SU-DHL-6 (cell line): ENCODE results near the gene MDFI.

Source experiments
- H2AFZ ChIP-seq: fragments of 200-600 bp; sonication (generic); 2 replicates; pipeline ENCODE4 v1.6.1; 2014; ENCODE audit warnings: low read depth, mild to moderate bottlenecking, moderate library complexity, mixed read lengths, antibody characterized with exemption, low read length; ENCODE audit not compliant: severe bottlenecking
- H3F3A ChIP-seq: fragments of 200-600 bp; shearing (Covaris generic); 2 replicates; pipeline ENCODE4 v1.6.0; 2016; ENCODE audit warnings: antibody characterized with exemption, mild to moderate bottlenecking; ENCODE audit not compliant: insufficient read depth
- H3K27ac ChIP-seq: fragments of 200-600 bp; sonication (generic); 2 replicates; pipeline ENCODE4 v1.5.1; 2016; ENCODE audit warnings: low read depth, mild to moderate bottlenecking, low read length, moderate library complexity, mixed read lengths
- H3K27me3 ChIP-seq: fragments of 200-600 bp; sonication (generic), shearing (Covaris generic); 2 replicates; pipeline ENCODE4 v1.6.0; 2014; ENCODE audit warnings: mild to moderate bottlenecking, low read length
- H3K36me3 ChIP-seq: fragments of 200-600 bp; sonication (generic); 2 replicates; pipeline ENCODE4 v1.6.1; 2014; ENCODE audit warnings: mild to moderate bottlenecking, low read length, mixed read lengths
- H3K4me2 ChIP-seq: fragments of 300-600, 200-600 bp; shearing (Covaris generic), sonication (generic); 2 replicates; pipeline ENCODE4 v1.6.0; 2014; ENCODE audit warnings: low read length, low read depth, mild to moderate bottlenecking; ENCODE audit not compliant: poor library complexity, severe bottlenecking
- H3K4me3 ChIP-seq: fragments of 200-600 bp; sonication (generic); 2 replicates; pipeline ENCODE4 v1.5.1; 2014; ENCODE audit warnings: antibody characterized with exemption, low read length, mild to moderate bottlenecking, mixed read lengths; ENCODE audit not compliant: insufficient read depth, poor library complexity, severe bottlenecking
- H3K79me2 ChIP-seq: fragments of 200-600 bp; sonication (generic); 2 replicates; pipeline ENCODE4 v1.6.1; 2014; ENCODE audit warnings: mild to moderate bottlenecking, low read length, moderate library complexity; ENCODE audit not compliant: insufficient read depth
- H3K9ac ChIP-seq: fragments of 200-600 bp; sonication (generic); 2 replicates; pipeline ENCODE4 v1.7.0; 2014; ENCODE audit warnings: mild to moderate bottlenecking, low read length
- H3K9me2 ChIP-seq: fragments of 200-600 bp; sonication (generic); replicated peaks from 2 replicates; pipeline ENCODE4 v1.6.1; 2014; ENCODE audit warnings: low read length; ENCODE audit not compliant: insufficient read depth
- H3K9me3 ChIP-seq: fragments of 200-600 bp; sonication (generic); 2 replicates; pipeline ENCODE4 v1.6.1; 2014; ENCODE audit warnings: low read length, mixed read lengths; ENCODE audit not compliant: insufficient read depth
- H4K20me1 ChIP-seq: fragments of 200-600 bp; sonication (generic); 2 replicates; pipeline ENCODE4 v1.6.1; 2014; ENCODE audit warnings: low read depth, mild to moderate bottlenecking, antibody characterized with exemption, low read length, moderate library complexity, mixed read lengths
- EZH2phosphoT487 ChIP-seq: fragments of 200-600 bp; sonication (generic), shearing (Covaris generic); conservative IDR thresholded peaks from 2 replicates; pipeline ENCODE4 v1.6.1; 2018; ENCODE audit warnings: mild to moderate bottlenecking, antibody characterized with exemption, low read length, moderate library complexity, mixed read lengths
- TF ChIP-seq, protein P1 (sequence below): fragments of 200-600 bp; sonication (generic); IDR thresholded peaks from one replicate; pipeline ENCODE4 v1.5.1; 2017; ENCODE audit warnings: antibody characterized with exemption, mild to moderate bottlenecking, low read length, moderate library complexity; ENCODE audit not compliant: insufficient read depth, poor library complexity, severe bottlenecking

MDFI gene

DNA sequence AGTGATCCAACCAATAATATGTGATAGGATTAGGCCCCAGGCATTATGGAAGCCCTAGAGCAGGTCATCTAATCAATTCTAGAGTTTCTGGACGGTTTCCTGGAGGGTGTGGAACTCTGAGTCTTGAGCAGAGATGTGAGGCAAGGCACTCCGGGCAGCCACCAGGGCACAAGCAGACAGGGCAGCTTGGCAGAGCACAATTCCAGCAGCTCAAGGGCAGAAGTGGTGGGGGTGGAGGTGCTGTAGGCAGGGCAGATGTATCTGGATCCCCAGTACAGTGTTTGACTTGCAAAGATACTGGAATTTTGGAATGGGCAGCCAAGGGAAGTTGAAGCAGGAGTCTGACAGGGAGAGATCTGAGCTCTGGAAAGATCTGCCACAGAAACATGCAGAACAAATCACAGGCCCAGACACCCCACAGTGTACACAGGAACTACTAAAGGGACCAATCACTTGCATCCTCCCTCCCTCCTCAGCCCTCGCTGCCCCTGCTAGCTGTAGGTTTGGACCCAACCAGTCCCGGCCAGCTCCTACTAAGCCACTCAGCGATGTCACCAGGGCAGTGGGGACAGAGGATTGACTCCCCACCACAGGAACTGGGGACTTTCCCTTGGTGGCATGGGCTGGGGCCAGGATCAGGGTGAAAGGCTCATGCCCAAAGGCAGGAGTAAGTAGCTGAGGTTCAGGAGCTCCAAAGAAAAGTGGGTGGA, 50.1 kb downstream of the MDFI start:
- Histone ChIP-seq H4K20me1 (no peaks in the 10 kb centered on the region; the same call in 1 of the 2 replicates), H3K9me3 (no peaks in the 10 kb centered on the region), H3K9ac (no peak overlapping the region), H3K27me3 (no peaks in the 10 kb centered on the region), H3F3A (peaks cover 15% of the 10 kb centered on the region), H3K9me2 (no peaks in the 10 kb centered on the region), H3K79me2 (peaks cover 16% of the 10 kb centered on the region; the same call in 1 of the 2 replicates), H2AFZ (no peak overlapping the region), H3K4me3 (no peak overlapping the region), H3K36me3 (no peaks in the 10 kb centered on the region), H3K4me2 (no peak overlapping the region), H3K27ac (no peak overlapping the region)
- TF ChIP-seq EZH2phosphoT487 = no peak
- TF ChIP-seq, protein P1, sequence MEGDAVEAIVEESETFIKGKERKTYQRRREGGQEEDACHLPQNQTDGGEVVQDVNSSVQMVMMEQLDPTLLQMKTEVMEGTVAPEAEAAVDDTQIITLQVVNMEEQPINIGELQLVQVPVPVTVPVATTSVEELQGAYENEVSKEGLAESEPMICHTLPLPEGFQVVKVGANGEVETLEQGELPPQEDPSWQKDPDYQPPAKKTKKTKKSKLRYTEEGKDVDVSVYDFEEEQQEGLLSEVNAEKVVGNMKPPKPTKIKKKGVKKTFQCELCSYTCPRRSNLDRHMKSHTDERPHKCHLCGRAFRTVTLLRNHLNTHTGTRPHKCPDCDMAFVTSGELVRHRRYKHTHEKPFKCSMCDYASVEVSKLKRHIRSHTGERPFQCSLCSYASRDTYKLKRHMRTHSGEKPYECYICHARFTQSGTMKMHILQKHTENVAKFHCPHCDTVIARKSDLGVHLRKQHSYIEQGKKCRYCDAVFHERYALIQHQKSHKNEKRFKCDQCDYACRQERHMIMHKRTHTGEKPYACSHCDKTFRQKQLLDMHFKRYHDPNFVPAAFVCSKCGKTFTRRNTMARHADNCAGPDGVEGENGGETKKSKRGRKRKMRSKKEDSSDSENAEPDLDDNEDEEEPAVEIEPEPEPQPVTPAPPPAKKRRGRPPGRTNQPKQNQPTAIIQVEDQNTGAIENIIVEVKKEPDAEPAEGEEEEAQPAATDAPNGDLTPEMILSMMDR = no peak

DNA sequence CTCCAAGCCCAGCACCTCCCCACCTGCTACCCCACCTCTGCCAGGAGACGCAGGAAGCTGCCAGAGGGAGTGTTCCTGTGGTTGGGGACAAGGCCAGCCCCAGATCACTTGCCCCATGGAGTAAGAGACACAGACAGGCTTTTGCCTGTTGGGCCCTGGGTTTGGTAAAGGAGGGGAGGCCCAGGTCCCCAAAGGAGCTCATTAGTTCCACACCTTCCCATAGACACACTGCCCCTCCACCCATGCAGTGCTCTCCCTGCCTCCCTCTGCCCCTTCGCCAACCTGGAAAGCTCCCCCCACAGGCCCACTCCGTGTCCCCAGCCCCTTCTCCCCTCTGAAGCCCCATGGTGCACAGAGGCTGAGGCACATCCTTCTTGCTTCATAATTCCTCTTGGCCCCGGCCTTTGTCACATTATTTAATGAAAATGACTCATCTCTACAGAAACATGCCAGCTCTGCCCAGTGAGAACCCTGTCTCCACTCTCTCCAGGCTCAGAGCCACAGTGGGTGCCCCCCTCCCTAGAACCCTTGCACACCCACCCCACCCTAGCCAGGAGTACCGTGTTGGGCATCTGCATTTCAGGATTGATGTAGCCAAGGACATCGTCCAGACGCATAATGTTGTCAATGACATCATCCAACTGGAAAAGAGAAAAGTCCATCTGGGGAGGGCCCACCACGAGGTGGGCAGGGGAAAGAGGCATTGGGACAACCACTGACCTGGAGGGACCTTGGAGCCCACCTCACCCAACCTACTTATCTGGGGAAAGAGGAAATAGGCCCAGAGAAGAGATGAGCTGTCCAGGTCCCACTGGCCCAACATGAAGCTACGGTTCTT, 51.1 kb downstream of the MDFI start:
- H3K4me2 ChIP-seq = no peak overlapping the region
- no peak overlapping the region for H3K4me3 ChIP-seq
- no peaks in the 10 kb centered on the region for H3K9me3 ChIP-seq
- TF ChIP-seq, protein P1 = no peak
- TF ChIP-seq EZH2phosphoT487 = no peak
- no peaks in the 10 kb centered on the region; the same call in 1 of the 2 replicates for H4K20me1 ChIP-seq
- H2AFZ ChIP-seq = no peak overlapping the region
- H3K36me3 ChIP-seq = no peaks in the 10 kb centered on the region
- H3K27ac ChIP-seq = no peak overlapping the region
- no peaks in the 10 kb centered on the region for H3K9me2 ChIP-seq
- peaks cover 21% of the 10 kb centered on the region for H3K79me2 ChIP-seq
- no peak overlapping the region for H3K9ac ChIP-seq
- peaks cover 15% of the 10 kb centered on the region for H3F3A ChIP-seq
- no peaks in the 10 kb centered on the region for H3K27me3 ChIP-seq

DNA sequence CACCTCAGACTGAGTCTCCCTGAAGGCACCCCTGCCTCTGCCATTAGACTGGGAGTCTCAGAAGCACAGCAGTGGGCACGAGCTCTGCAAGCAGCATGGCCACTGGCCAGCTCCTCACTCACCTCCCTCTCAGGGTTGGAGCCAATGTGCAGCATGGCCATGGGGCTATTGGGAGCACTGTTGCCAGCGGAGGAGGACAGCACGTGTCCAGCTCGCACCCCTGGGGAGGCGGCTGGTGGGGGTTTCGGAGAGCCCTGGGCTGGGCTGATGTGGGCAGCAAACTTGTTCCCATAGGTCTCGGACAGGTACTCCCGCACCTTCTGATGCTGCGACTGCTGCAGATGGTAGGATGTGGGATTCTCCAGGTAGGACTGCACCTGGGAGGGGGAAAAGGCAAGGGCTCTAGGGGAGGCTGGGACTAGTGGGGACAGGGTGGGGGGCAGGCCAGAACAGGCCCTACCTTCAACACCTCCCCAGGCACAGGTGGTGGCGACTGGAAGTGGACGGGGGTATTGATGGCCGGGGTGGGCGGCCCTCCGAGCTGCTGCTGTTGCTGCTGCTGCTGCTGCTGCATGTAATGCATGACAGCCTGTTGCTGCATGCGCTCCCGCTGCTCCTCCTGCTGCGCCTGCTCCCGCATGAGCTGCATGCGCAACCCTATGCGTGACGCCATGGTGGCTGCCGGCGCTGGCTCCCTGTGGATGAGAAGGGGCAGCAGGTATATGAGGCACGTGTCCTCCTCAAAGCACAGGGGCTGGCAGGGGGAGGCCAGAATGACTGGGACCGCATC, 52.5 kb downstream of the MDFI start:
- TF ChIP-seq, protein P1 = no peak
- no peak for TF ChIP-seq EZH2phosphoT487
- H3K9me2 ChIP-seq = no peaks in the 10 kb centered on the region
- no peak overlapping the region for H3K9ac ChIP-seq
- peaks cover 35% of the 10 kb centered on the region for H3K79me2 ChIP-seq
- H4K20me1 ChIP-seq = no peaks in the 10 kb centered on the region; the same call in 1 of the 2 replicates
- H3K27ac ChIP-seq = no peak overlapping the region
- H2AFZ ChIP-seq = no peak overlapping the region
- H3K4me2 ChIP-seq = no peak overlapping the region
- H3K36me3 ChIP-seq = no peaks in the 10 kb centered on the region
- peaks cover 7% of the 10 kb centered on the region; the same call in 1 of the 2 replicates for H3F3A ChIP-seq
- H3K9me3 ChIP-seq = no peaks in the 10 kb centered on the region
- H3K4me3 ChIP-seq = no peak overlapping the region
- no peaks in the 10 kb centered on the region for H3K27me3 ChIP-seq
